HepG2 (cell line): Measurements from ENCODE around the gene FAM174A. TPM values are rescaled to one million over a fixed set of nuclear protein-coding genes. Genes with fewer than 3 reads are reported as not detected.

Experiments
- ATAC-seq: fragments of 200-7000 bp; cut with Tn5 transposase; 3 replicates; pipeline ENCODE4 v1.9.1; 2020; ENCODE audit warnings: mild to moderate bottlenecking, moderate library complexity
- BruUV-seq: library from RNA; stranded (reverse); fragments of 400-500 nt; replicated peaks from 2 replicates; lab custom pipeline; 2021; lab: Mats Ljungman, UMichigan
- CTCF ChIA-PET: fragments of 300-600 bp; formaldehyde crosslinking; extraction: SDS; loops from one replicate; lab custom pipeline; 2021; ENCODE audit warnings: low total read pairs, inconsistent platforms, low intra/inter-chr PET ratio; lab: Yijun Ruan, JAX
- POLR2A ChIA-PET: fragments of 350-600 bp; sonication (Branson Sonifier 250); formaldehyde crosslinking; loops from one replicate; lab custom pipeline; 2020; ENCODE audit warnings: antibody characterized with exemption, inconsistent platforms; lab: Yijun Ruan, JAX
- DNase-seq: peaks from one replicate; pipeline ENCODE4 v3.0.0-alpha.2; 2015; ENCODE audit warnings: low spot score
- FAIRE-seq: peaks from 3 replicates; lab custom pipeline; 2011; peaks lifted over from hg19 to GRCh38; lab: Jason Lieb, UNC
- H2AFZ ChIP-seq: one replicate; pipeline ENCODE4 v1.6.1; 2011; ENCODE audit warnings: low read length, inconsistent platforms
- H3K27ac ChIP-seq: fragments of 300-600 bp; 3 replicates; pipeline ENCODE4 v1.8.0; 2011; ENCODE audit warnings: mixed run types, mild to moderate bottlenecking, mixed read lengths, low read length, inconsistent platforms; ENCODE audit not compliant: insufficient read depth; ENCODE audit errors: extremely low read length
- H3K27me3 ChIP-seq, 2 experiments: fragments of 200-600 bp in 1 of 2; 2 replicates in 1 of 2; 3 replicates in 1 of 2; pipeline versions ENCODE4 v1.6.0 to v1.8.0; 2011; ENCODE audit warnings: low read length in 2 of 2, mild to moderate bottlenecking in 2 of 2, moderate library complexity in 2 of 2, inconsistent platforms in 1 of 2; ENCODE audit not compliant: insufficient read depth in 2 of 2, control insufficient read depth in 1 of 2
- H3K36me3 ChIP-seq, 2 experiments: fragments of 200-600 bp in 1 of 2; replicated peaks in 1 of 2; 2 replicates in 1 of 2; 3 replicates in 1 of 2; pipeline versions ENCODE4 v1.5.1 to v1.8.0; 2011; ENCODE audit warnings: low read length in 2 of 2, inconsistent platforms in 1 of 2; ENCODE audit not compliant: insufficient read depth in 2 of 2, control insufficient read depth in 1 of 2
- H3K4me1 ChIP-seq: 2 replicates; pipeline ENCODE4 v1.5.1; 2012; ENCODE audit warnings: low read length, inconsistent platforms; ENCODE audit not compliant: insufficient read depth
- H3K4me2 ChIP-seq: 2 replicates; pipeline ENCODE4 v1.6.0; 2011; ENCODE audit warnings: low read depth, low read length, inconsistent platforms
- H3K4me3 ChIP-seq, 3 experiments: fragments of 200-600 bp in 1 of 3; sonication (generic), shearing (Covaris generic) in 1 of 3; replicated peaks in 1 of 3; 2 replicates each; pipeline ENCODE4 v1.5.1; 2011 to 2016; ENCODE audit warnings: low read length in 3 of 3, inconsistent platforms in 2 of 3, low read depth in 2 of 3, mild to moderate bottlenecking in 2 of 3, control low read depth in 1 of 3, mixed read lengths in 1 of 3; ENCODE audit not compliant: insufficient read depth in 1 of 3
- H3K79me2 ChIP-seq: one replicate; pipeline ENCODE4 v1.6.1; 2011; ENCODE audit warnings: low read length, inconsistent platforms; ENCODE audit not compliant: insufficient read depth
- H3K9ac ChIP-seq: 2 replicates; pipeline ENCODE4 v1.6.0; 2011; ENCODE audit warnings: mild to moderate bottlenecking, low read depth, low read length, inconsistent platforms; ENCODE audit not compliant: insufficient read depth
- H3K9me3 ChIP-seq: 2 replicates; pipeline ENCODE4 v1.5.1; 2012; ENCODE audit warnings: mild to moderate bottlenecking, low read length
- H4K20me1 ChIP-seq: 2 replicates; pipeline ENCODE4 v1.6.0; 2011; ENCODE audit warnings: inconsistent platforms, mild to moderate bottlenecking, low read length, moderate library complexity; ENCODE audit not compliant: insufficient read depth
- MTA1 ChIP-seq: sonication (generic); formaldehyde crosslinking; IDR thresholded peaks from 2 replicates; pipeline ENCODE4 v1.4.0; 2020; ENCODE audit warnings: missing genetic modification reagents, mild to moderate bottlenecking, borderline replicate concordance
- SNAPC2 ChIP-seq: sonication (generic); formaldehyde crosslinking; IDR thresholded peaks from 2 replicates; pipeline ENCODE4 v1.8.1; 2022; ENCODE audit warnings: mild to moderate bottlenecking, missing genetic modification reagents
- ZKSCAN8 ChIP-seq: IDR thresholded peaks from 2 replicates; pipeline ENCODE4 v1.6.1; 2016; ENCODE audit warnings: borderline replicate concordance, missing genetic modification reagents, missing compliant biosample characterization
- ZNF256 ChIP-seq: sonication (generic); formaldehyde crosslinking; conservative IDR thresholded peaks from 2 replicates; pipeline ENCODE4 v1.4.0; 2020; ENCODE audit warnings: missing genetic modification reagents
- ZNF605 ChIP-seq: sonication (generic); formaldehyde crosslinking; IDR thresholded peaks from 2 replicates; pipeline ENCODE4 v1.8.0; 2022; ENCODE audit warnings: mild to moderate bottlenecking, missing genetic modification reagents
- WGBS: methylation state at CpG from one replicate; pipeline ENCODE4 v1.1.6; 2017; ENCODE audit warnings: low lambda C conversion rate; 5-methylcytosine and 5-hydroxymethylcytosine counted together
- in situ Hi-C: cut with HindIII; loops from 2 replicates; pipeline ENCODE4 v1.10.0; 2017; ENCODE audit warnings: low pct_unique_long_range_greater_than_20kb; ENCODE audit not compliant: extremely low pct_ligation_motif_present
- intact Hi-C: fragments of 100-400 bp; cut with micrococcal nuclease; formaldehyde crosslinking; loops from one replicate; pipeline ENCODE4 v1.10.0; 2022; ENCODE audit not compliant: unreplicated experiment
- polyA plus RNA-seq, 8 experiments: library from polyadenylated mRNA; depleted of rRNA in 3 of 8; stranded (reverse) in 7 of 8; unstranded in 1 of 8; fragments of >200 nt; fragmentation: Illumina TruSeq in 4 of 8; extraction: Trizol in 4 of 8; gene quantifications; 2 replicates each; pipeline versions ENCODE4 v1.2.1 to v1.2.3, GENCODE V29; 2011 to 2016; ENCODE audit warnings: low read depth in 4 of 8, missing spikeins in 1 of 8, mixed read lengths in 1 of 8; ENCODE audit not compliant: insufficient read depth in 1 of 8
- total RNA-seq, 5 experiments: library from RNA; depleted of rRNA; stranded (reverse); fragments of >200 nt; fragmentation: Illumina TruSeq; extraction: Trizol; gene quantifications; 2 replicates each; pipeline ENCODE4 v1.2.3, GENCODE V29; 2016; ENCODE audit warnings: low read depth in 1 of 5
- TF ChIP-seq, protein P1 (sequence below): sonication (generic); formaldehyde crosslinking; IDR thresholded peaks from 2 replicates; pipeline ENCODE4 v1.4.0; 2020; ENCODE audit warnings: missing genetic modification reagents

The FAM174A gene
- total and polyA plus RNA-seq, 2 of the 13 experiments (the other 11 are each of a cell fraction or from before 2014, with no cell fraction given) = 6.8 to 7.8 TPM

GRCh38 chr5:100566382-100567141, 31.4 kb downstream of the FAM174A start:
- no peak overlapping the region for H2AFZ ChIP-seq
- intact Hi-C loops = no loop called here
- ChIA-PET POLR2A (no interaction called here), CTCF (no interaction called here)
- 93% methylated on average over 4 of the region's 4 CpGs for WGBS
- no peaks in the 10 kb centered on the region for H3K27me3 ChIP-seq
- 0 out of 5 replicates have a peak, but pooled peaks cover 0 to 2% of the 10 kb centered on the region in 2 experiments for H3K36me3 ChIP-seq
- H3K4me3 ChIP-seq = no peak overlapping the region
- BruUV-seq = no TSS peak
- H3K27ac ChIP-seq = no peak overlapping the region
- no peak overlapping the region for H3K9ac ChIP-seq
- in situ Hi-C loops = no loop called here
- H4K20me1 ChIP-seq = no peaks in the 10 kb centered on the region
- DNase-seq (no peak), ATAC-seq (no peak), FAIRE-seq (no peak)
- TF ChIP-seq ZNF256 (CRISPR knock-in tag) (no peak), MTA1 (CRISPR knock-in tag) (no peak), SNAPC2 (CRISPR knock-in tag) (no peak), ZNF605 (CRISPR knock-in tag) (no peak), ZKSCAN8 (CRISPR knock-in tag) (no peak)
- TF ChIP-seq, protein P1, sequence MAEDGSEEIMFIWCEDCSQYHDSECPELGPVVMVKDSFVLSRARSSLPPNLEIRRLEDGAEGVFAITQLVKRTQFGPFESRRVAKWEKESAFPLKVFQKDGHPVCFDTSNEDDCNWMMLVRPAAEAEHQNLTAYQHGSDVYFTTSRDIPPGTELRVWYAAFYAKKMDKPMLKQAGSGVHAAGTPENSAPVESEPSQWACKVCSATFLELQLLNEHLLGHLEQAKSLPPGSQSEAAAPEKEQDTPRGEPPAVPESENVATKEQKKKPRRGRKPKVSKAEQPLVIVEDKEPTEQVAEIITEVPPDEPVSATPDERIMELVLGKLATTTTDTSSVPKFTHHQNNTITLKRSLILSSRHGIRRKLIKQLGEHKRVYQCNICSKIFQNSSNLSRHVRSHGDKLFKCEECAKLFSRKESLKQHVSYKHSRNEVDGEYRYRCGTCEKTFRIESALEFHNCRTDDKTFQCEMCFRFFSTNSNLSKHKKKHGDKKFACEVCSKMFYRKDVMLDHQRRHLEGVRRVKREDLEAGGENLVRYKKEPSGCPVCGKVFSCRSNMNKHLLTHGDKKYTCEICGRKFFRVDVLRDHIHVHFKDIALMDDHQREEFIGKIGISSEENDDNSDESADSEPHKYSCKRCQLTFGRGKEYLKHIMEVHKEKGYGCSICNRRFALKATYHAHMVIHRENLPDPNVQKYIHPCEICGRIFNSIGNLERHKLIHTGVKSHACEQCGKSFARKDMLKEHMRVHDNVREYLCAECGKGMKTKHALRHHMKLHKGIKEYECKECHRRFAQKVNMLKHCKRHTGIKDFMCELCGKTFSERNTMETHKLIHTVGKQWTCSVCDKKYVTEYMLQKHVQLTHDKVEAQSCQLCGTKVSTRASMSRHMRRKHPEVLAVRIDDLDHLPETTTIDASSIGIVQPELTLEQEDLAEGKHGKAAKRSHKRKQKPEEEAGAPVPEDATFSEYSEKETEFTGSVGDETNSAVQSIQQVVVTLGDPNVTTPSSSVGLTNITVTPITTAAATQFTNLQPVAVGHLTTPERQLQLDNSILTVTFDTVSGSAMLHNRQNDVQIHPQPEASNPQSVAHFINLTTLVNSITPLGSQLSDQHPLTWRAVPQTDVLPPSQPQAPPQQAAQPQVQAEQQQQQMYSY = no peak
- H3K79me2 ChIP-seq = no peaks in the 10 kb centered on the region
- no peak overlapping the region for H3K4me2 ChIP-seq
- peaks cover 8% of the 10 kb centered on the region; the same call in 1 of the 2 replicates for H3K4me1 ChIP-seq
- H3K9me3 ChIP-seq = no peaks in the 10 kb centered on the region
